ENCODE results near the gene TMEM184C. TPM values are rescaled to one million over a fixed set of nuclear protein-coding genes. Genes with fewer than 3 reads are reported as not detected.

The TMEM184C gene
- polyA plus RNA-seq, 4 donors = 4.6 to 29.0 (median 10.4) TPM

GRCh38 chr4:147581606-147582350 lies 35.4 kb upstream of the TMEM184C start:
- Histone ChIP-seq H3K36me3 (ENCODE audit: control insufficient read depth in 3 of 3, insufficient read depth in 2 of 3, low read depth in 1 of 3, low read length in 3 of 3) (no peaks in the 10 kb centered on the region), H3K27me3 (ENCODE audit: control insufficient read depth in 3 of 3, insufficient read depth in 3 of 3, low read length in 3 of 3) (peaks cover 0 to 1% (median 0%) of the 10 kb centered on the region in 3 donors), H3K9me3 (ENCODE audit: control insufficient read depth in 2 of 2, insufficient read depth in 1 of 2, low read depth in 1 of 2, low read length in 1 of 2) (peaks cover 0 to 3% of the 10 kb centered on the region in 2 donors), H3K4me3 (ENCODE audit: low read depth in 1 of 3, low read length in 3 of 3) (no peak overlapping the region), H3K4me1 (ENCODE audit: control insufficient read depth in 3 of 3, insufficient read depth in 2 of 3, low read depth in 1 of 3, low read length in 2 of 3) (no peaks in the 10 kb centered on the region), H3K27ac (ENCODE audit: low read depth in 1 of 3, low read length in 2 of 3) (no peak overlapping the region)
- DNase-seq (no peak), FAIRE-seq (no peak)
- WGBS, 3 donors = 81 to 83% (median 82%) methylated on average over 6 of the region's 6 CpGs

GRCh38 chr4:147582386-147583060 lies 34.7 kb upstream of the TMEM184C start:
- Histone ChIP-seq H3K27me3 (ENCODE audit: control insufficient read depth in 3 of 3, insufficient read depth in 3 of 3, low read length in 3 of 3) (peaks cover 0 to 1% (median 0%) of the 10 kb centered on the region in 3 donors), H3K9me3 (ENCODE audit: control insufficient read depth in 2 of 2, insufficient read depth in 1 of 2, low read depth in 1 of 2, low read length in 1 of 2) (peaks cover 0 to 3% of the 10 kb centered on the region in 2 donors), H3K36me3 (ENCODE audit: control insufficient read depth in 3 of 3, insufficient read depth in 2 of 3, low read depth in 1 of 3, low read length in 3 of 3) (no peaks in the 10 kb centered on the region), H3K4me1 (ENCODE audit: control insufficient read depth in 3 of 3, insufficient read depth in 2 of 3, low read depth in 1 of 3, low read length in 2 of 3) (no peaks in the 10 kb centered on the region), H3K27ac (ENCODE audit: low read depth in 1 of 3, low read length in 2 of 3) (no peak overlapping the region), H3K4me3 (ENCODE audit: low read depth in 1 of 3, low read length in 3 of 3) (no peak overlapping the region)
- DNase-seq (peak in 1 of 2 donors; percentile 13), FAIRE-seq (no peak)

GRCh38 chr4:147583876-147584275 lies 33.3 kb upstream of the TMEM184C start:
- FAIRE-seq = no peak
- peaks cover 0 to 3% of the 10 kb centered on the region in 2 donors for H3K9me3 ChIP-seq (ENCODE audit: control insufficient read depth in 2 of 2, insufficient read depth in 1 of 2, low read depth in 1 of 2, low read length in 1 of 2)
- no peak for DNase-seq
- peaks cover 0 to 1% (median 0%) of the 10 kb centered on the region in 3 donors for H3K27me3 ChIP-seq (ENCODE audit: control insufficient read depth in 3 of 3, insufficient read depth in 3 of 3, low read length in 3 of 3)
- H3K4me3 ChIP-seq (ENCODE audit: low read depth in 1 of 3, low read length in 3 of 3) = no peak overlapping the region
- H3K27ac ChIP-seq (ENCODE audit: low read depth in 1 of 3, low read length in 2 of 3) = no peak overlapping the region
- H3K36me3 ChIP-seq (ENCODE audit: control insufficient read depth in 3 of 3, insufficient read depth in 2 of 3, low read depth in 1 of 3, low read length in 3 of 3) = no peaks in the 10 kb centered on the region
- 72 to 76% (median 76%) methylated on average over 1 of the region's 1 CpG for WGBS, 3 donors
- H3K4me1 ChIP-seq (ENCODE audit: control insufficient read depth in 3 of 3, insufficient read depth in 2 of 3, low read depth in 1 of 3, low read length in 2 of 3) = no peaks in the 10 kb centered on the region

GRCh38 chr4:147586032-147586431 lies 31.2 kb upstream of the TMEM184C start:
- H3K36me3 ChIP-seq (ENCODE audit: control insufficient read depth in 3 of 3, insufficient read depth in 2 of 3, low read depth in 1 of 3, low read length in 3 of 3) = no peaks in the 10 kb centered on the region
- WGBS, 3 donors = 49 to 54% (median 50%) methylated on average over 3 of the region's 3 CpGs
- H3K4me3 ChIP-seq (ENCODE audit: low read depth in 1 of 3, low read length in 3 of 3) = no peak overlapping the region
- H3K27ac ChIP-seq (ENCODE audit: low read depth in 1 of 3, low read length in 2 of 3) = no peak overlapping the region
- H3K4me1 ChIP-seq (ENCODE audit: control insufficient read depth in 3 of 3, insufficient read depth in 2 of 3, low read depth in 1 of 3, low read length in 2 of 3) = no peaks in the 10 kb centered on the region
- DNase-seq (no peak), FAIRE-seq (no peak)
- H3K9me3 ChIP-seq (ENCODE audit: control insufficient read depth in 2 of 2, insufficient read depth in 1 of 2, low read depth in 1 of 2, low read length in 1 of 2) = peaks cover 0 to 3% of the 10 kb centered on the region in 2 donors
- H3K27me3 ChIP-seq (ENCODE audit: control insufficient read depth in 3 of 3, insufficient read depth in 3 of 3, low read length in 3 of 3) = peaks cover 0 to 1% (median 0%) of the 10 kb centered on the region in 3 donors

GRCh38 chr4:147586637-147587036 lies 30.6 kb upstream of the TMEM184C start:
- H3K27me3 ChIP-seq (ENCODE audit: control insufficient read depth in 3 of 3, insufficient read depth in 3 of 3, low read length in 3 of 3) = peaks cover 0 to 1% (median 0%) of the 10 kb centered on the region in 3 donors
- no peaks in the 10 kb centered on the region for H3K4me1 ChIP-seq (ENCODE audit: control insufficient read depth in 3 of 3, insufficient read depth in 2 of 3, low read depth in 1 of 3, low read length in 2 of 3)
- no peak for FAIRE-seq
- no peak overlapping the region for H3K27ac ChIP-seq (ENCODE audit: low read depth in 1 of 3, low read length in 2 of 3)
- no peak for DNase-seq
- H3K36me3 ChIP-seq (ENCODE audit: control insufficient read depth in 3 of 3, insufficient read depth in 2 of 3, low read depth in 1 of 3, low read length in 3 of 3) = no peaks in the 10 kb centered on the region
- H3K4me3 ChIP-seq (ENCODE audit: low read depth in 1 of 3, low read length in 3 of 3) = no peak overlapping the region
- peaks cover 0 to 3% of the 10 kb centered on the region in 2 donors for H3K9me3 ChIP-seq (ENCODE audit: control insufficient read depth in 2 of 2, insufficient read depth in 1 of 2, low read depth in 1 of 2, low read length in 1 of 2)
- 58 to 78% (median 75%) methylated on average over 4 of the region's 4 CpGs for WGBS, 3 donors

GRCh38 chr4:147587041-147587440 lies 30.2 kb upstream of the TMEM184C start:
- WGBS, 3 donors = 54 to 83% (median 61%) methylated on average over 3 of the region's 3 CpGs
- no peak for FAIRE-seq

GRCh38 chr4:147589586-147589985 lies 27.6 kb upstream of the TMEM184C start:
- no peak overlapping the region for H3K27ac ChIP-seq (ENCODE audit: low read depth in 1 of 3, low read length in 2 of 3)
- DNase-seq (no peak), FAIRE-seq (no peak)
- WGBS, 3 donors = 66 to 76% (median 72%) methylated on average over 1 of the region's 1 CpG
- H3K9me3 ChIP-seq (ENCODE audit: control insufficient read depth in 2 of 2, insufficient read depth in 1 of 2, low read depth in 1 of 2, low read length in 1 of 2) = peaks cover 0 to 3% of the 10 kb centered on the region in 2 donors
- H3K4me3 ChIP-seq (ENCODE audit: low read depth in 1 of 3, low read length in 3 of 3) = no peak overlapping the region
- H3K27me3 ChIP-seq (ENCODE audit: control insufficient read depth in 3 of 3, insufficient read depth in 3 of 3, low read length in 3 of 3) = no peaks in the 10 kb centered on the region
- no peaks in the 10 kb centered on the region for H3K36me3 ChIP-seq (ENCODE audit: control insufficient read depth in 3 of 3, insufficient read depth in 2 of 3, low read depth in 1 of 3, low read length in 3 of 3)
- H3K4me1 ChIP-seq (ENCODE audit: control insufficient read depth in 3 of 3, insufficient read depth in 2 of 3, low read depth in 1 of 3, low read length in 2 of 3) = no peaks in the 10 kb centered on the region

More at GRCh38 chr4:147587041-147587440, 30.2 kb upstream of the TMEM184C start:
- Histone ChIP-seq H3K4me1 (ENCODE audit: control insufficient read depth in 3 of 3, insufficient read depth in 2 of 3, low read depth in 1 of 3, low read length in 2 of 3) (no peaks in the 10 kb centered on the region), H3K9me3 (ENCODE audit: control insufficient read depth in 2 of 2, insufficient read depth in 1 of 2, low read depth in 1 of 2, low read length in 1 of 2) (peaks cover 0 to 3% of the 10 kb centered on the region in 2 donors), H3K4me3 (ENCODE audit: low read depth in 1 of 3, low read length in 3 of 3) (no peak overlapping the region), H3K27me3 (ENCODE audit: control insufficient read depth in 3 of 3, insufficient read depth in 3 of 3, low read length in 3 of 3) (peaks cover 0 to 1% (median 0%) of the 10 kb centered on the region in 3 donors), H3K27ac (ENCODE audit: low read depth in 1 of 3, low read length in 2 of 3) (no peak overlapping the region), H3K36me3 (ENCODE audit: control insufficient read depth in 3 of 3, insufficient read depth in 2 of 3, low read depth in 1 of 3, low read length in 3 of 3) (no peaks in the 10 kb centered on the region)
- DNase-seq = no peak

- H3K4me1 ChIP-seq (ENCODE audit: control insufficient read depth in 3 of 3, insufficient read depth in 2 of 3, low read depth in 1 of 3, low read length in 2 of 3) = no peaks in the 10 kb centered on the region
- no peak overlapping the region for H3K27ac ChIP-seq (ENCODE audit: low read depth in 1 of 3, low read length in 2 of 3)
- H3K27me3 ChIP-seq (ENCODE audit: control insufficient read depth in 3 of 3, insufficient read depth in 3 of 3, low read length in 3 of 3) = no peaks in the 10 kb centered on the region
- H3K36me3 ChIP-seq (ENCODE audit: control insufficient read depth in 3 of 3, insufficient read depth in 2 of 3, low read depth in 1 of 3, low read length in 3 of 3) = no peaks in the 10 kb centered on the region
- DNase-seq (peak; percentile 13 to 57), FAIRE-seq (peak; percentile 41)
- WGBS, 3 donors = 38 to 49% (median 44%) methylated on average over 12 of the region's 12 CpGs
- H3K4me3 ChIP-seq (ENCODE audit: low read depth in 1 of 3, low read length in 3 of 3) = no peak overlapping the region
- H3K9me3 ChIP-seq (ENCODE audit: control insufficient read depth in 2 of 2, insufficient read depth in 1 of 2, low read depth in 1 of 2, low read length in 1 of 2) = no peaks in the 10 kb centered on the region
Observed at GRCh38 chr4:147590249-147590920, 26.8 kb upstream of the TMEM184C start.

Data from small intestine (tissue), 7 donors.